GM19455 (cell line): ENCODE results near the gene CHAT.

Experiments
- ATAC-seq: cut with Tn5 transposase; IDR thresholded peaks from one replicate; pipeline ENCODE4 v1.9.1; 2021; ENCODE audit not compliant: unreplicated experiment

The CHAT gene

GRCh38 chr10:49596836-49597235 is 17.0 kb upstream of the CHAT start:
- ATAC-seq = no peak

GRCh38 chr10:49597426-49598163 is 16.2 kb upstream of the CHAT start:
- no peak for ATAC-seq

- no peak for ATAC-seq
These were observed 15.5 kb upstream of the CHAT start for GRCh38 chr10:49598164-49598856.

- ATAC-seq = no peak
These were observed 14.9 kb upstream of the CHAT start for GRCh38 chr10:49598986-49599385.

- ATAC-seq = no peak
These were observed 14.3 kb upstream of the CHAT start for GRCh38 chr10:49599546-49599945.

GRCh38 chr10:49600046-49600445 is 13.8 kb upstream of the CHAT start:
- no peak for ATAC-seq

GRCh38 chr10:49600781-49601400 is 12.9 kb upstream of the CHAT start:
- no peak for ATAC-seq

- no peak for ATAC-seq
These were observed 12.0 kb upstream of the CHAT start for GRCh38 chr10:49601857-49602256.

GRCh38 chr10:49602380-49603023 is 11.3 kb upstream of the CHAT start:
- ATAC-seq = no peak

- ATAC-seq = no peak
These were observed 8.5 kb upstream of the CHAT start for GRCh38 chr10:49605216-49605938.

- ATAC-seq = no peak
These were observed 7.8 kb upstream of the CHAT start for GRCh38 chr10:49605939-49606509.

- no peak for ATAC-seq
These were observed 6.8 kb upstream of the CHAT start for GRCh38 chr10:49606981-49607535.

- no peak for ATAC-seq
These were observed 5.5 kb upstream of the CHAT start for GRCh38 chr10:49608166-49609005.

GRCh38 chr10:49609006-49609282 is 4.9 kb upstream of the CHAT start:
- no peak for ATAC-seq

GRCh38 chr10:49609283-49610113 is 4.3 kb upstream of the CHAT start:
- ATAC-seq = no peak

- no peak for ATAC-seq
These were observed 3.8 kb upstream of the CHAT start, which contains the start of gene SLC18A3 for GRCh38 chr10:49610114-49610457. Gene SLC18A3 (plus strand): TSS chr10:49610310. CDS start chr10:49610741, 431 bp downstream.

- no peak for ATAC-seq
These were observed 3.2 kb upstream of the CHAT start for GRCh38 chr10:49610458-49611165.

GRCh38 chr10:49611166-49611815 is 2.5 kb upstream of the CHAT start:
- ATAC-seq = no peak
